Smooth muscle cell (in vitro differentiated cells): ENCODE measurements around the gene SFXN1. TPM values are rescaled to one million over a fixed set of nuclear protein-coding genes. Genes with fewer than 3 reads are reported as not detected.

Experiments used
- DNase-seq: peaks from one replicate; lab custom pipeline; 2025; ENCODE audit not compliant: unreplicated experiment; lab: John Stamatoyannopoulos, UW
- H2AFZ ChIP-seq: fragments of 200-600 bp; sonication (generic); 2 replicates; pipeline ENCODE4 v1.6.0; 2016; ENCODE audit warnings: antibody characterized with exemption, low read depth, mild to moderate bottlenecking
- H3F3A ChIP-seq: fragments of 200-600 bp; sonication (generic); 2 replicates; pipeline ENCODE4 v1.6.0; 2017; ENCODE audit warnings: antibody characterized with exemption, low read depth
- H3K27ac ChIP-seq: fragments of 200-600 bp; sonication (generic); 2 replicates; pipeline ENCODE4 v1.5.1; 2016; ENCODE audit warnings: low read depth, mild to moderate bottlenecking
- H3K27me3 ChIP-seq: fragments of 200-600 bp; sonication (generic); 2 replicates; pipeline ENCODE4 v1.6.1; 2016; ENCODE audit warnings: low read depth, mild to moderate bottlenecking
- H3K36me3 ChIP-seq: fragments of 200-600 bp; sonication (generic); 2 replicates; pipeline ENCODE4 v1.5.1; 2016; ENCODE audit warnings: low read depth
- H3K4me1 ChIP-seq: fragments of 200-600 bp; sonication (generic); 2 replicates; pipeline ENCODE4 v1.5.1; 2016; ENCODE audit warnings: low read depth
- H3K4me2 ChIP-seq: fragments of 200-600 bp; sonication (generic); 2 replicates; pipeline ENCODE4 v1.6.0; 2016; ENCODE audit warnings: mild to moderate bottlenecking
- H3K4me3 ChIP-seq: fragments of 200-600 bp; sonication (generic); 2 replicates; pipeline ENCODE4 v1.5.1; 2016; ENCODE audit warnings: mild to moderate bottlenecking
- H3K79me2 ChIP-seq: fragments of 200-600 bp; sonication (generic); 2 replicates; pipeline ENCODE4 v1.6.0; 2016; ENCODE audit warnings: low read depth, mild to moderate bottlenecking
- H3K9ac ChIP-seq: fragments of 200-600 bp; sonication (generic); 2 replicates; pipeline ENCODE4 v1.6.0; 2016; ENCODE audit warnings: low read depth
- H3K9me3 ChIP-seq: fragments of 200-600 bp; sonication (generic); replicated peaks from 2 replicates; pipeline ENCODE4 v1.5.1; 2016; ENCODE audit warnings: low read depth
- H4K20me1 ChIP-seq: fragments of 200-600 bp; sonication (generic); 2 replicates; pipeline ENCODE4 v1.6.0; 2016; ENCODE audit warnings: low read depth
- whole genome bisulfite sequencing: methylation state at CpG from one replicate; pipeline ENCODE4 v1.1.7; 2016; ENCODE audit warnings: low lambda C conversion rate; 5-methylcytosine and 5-hydroxymethylcytosine counted together
- polyA plus RNA-seq: library from polyadenylated mRNA; unstranded; fragments of >200 nt; fragmentation: Nextera tagmentation; extraction: Ambion mirVana; gene quantifications from 2 replicates; pipeline ENCODE4 v1.2.1, GENCODE V29; 2016
- total RNA-seq: library from RNA; depleted of rRNA; stranded (reverse); fragments of >200 nt; gene quantifications from 2 replicates; pipeline ENCODE4 v1.2.3, GENCODE V29; 2014
- TF ChIP-seq, protein P1 (sequence below): fragments of 200-600 bp; sonication (generic); IDR thresholded peaks from 2 replicates; pipeline ENCODE4 v1.5.1; 2017; ENCODE audit warnings: borderline replicate concordance, mild to moderate bottlenecking, antibody characterized with exemption; ENCODE audit not compliant: insufficient read depth, poor library complexity, severe bottlenecking

The SFXN1 gene
- total and polyA plus RNA-seq, 2 experiments from 2014 or later, result 63.9 to 136 TPM

DNA sequence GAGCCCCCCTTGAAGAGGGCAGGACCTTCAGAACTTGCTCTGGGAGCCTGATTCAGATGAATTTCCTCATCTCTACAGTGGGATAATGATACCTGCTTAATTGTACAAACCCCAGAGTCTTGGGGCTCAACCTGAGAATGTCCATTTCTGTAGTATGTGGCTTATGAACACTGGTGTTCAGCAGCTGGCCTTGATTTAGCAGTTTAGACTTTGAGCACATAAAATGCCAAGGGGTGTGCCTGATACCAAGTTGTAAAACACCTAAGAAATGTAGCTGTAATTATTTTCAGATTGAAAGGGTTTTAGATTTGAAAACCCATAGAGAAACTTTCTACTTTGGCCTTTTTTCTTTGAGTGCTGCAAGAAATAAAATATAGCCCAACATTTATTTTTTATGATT is 44.9 kb downstream of the SFXN1 start:
- TF ChIP-seq, protein P1, sequence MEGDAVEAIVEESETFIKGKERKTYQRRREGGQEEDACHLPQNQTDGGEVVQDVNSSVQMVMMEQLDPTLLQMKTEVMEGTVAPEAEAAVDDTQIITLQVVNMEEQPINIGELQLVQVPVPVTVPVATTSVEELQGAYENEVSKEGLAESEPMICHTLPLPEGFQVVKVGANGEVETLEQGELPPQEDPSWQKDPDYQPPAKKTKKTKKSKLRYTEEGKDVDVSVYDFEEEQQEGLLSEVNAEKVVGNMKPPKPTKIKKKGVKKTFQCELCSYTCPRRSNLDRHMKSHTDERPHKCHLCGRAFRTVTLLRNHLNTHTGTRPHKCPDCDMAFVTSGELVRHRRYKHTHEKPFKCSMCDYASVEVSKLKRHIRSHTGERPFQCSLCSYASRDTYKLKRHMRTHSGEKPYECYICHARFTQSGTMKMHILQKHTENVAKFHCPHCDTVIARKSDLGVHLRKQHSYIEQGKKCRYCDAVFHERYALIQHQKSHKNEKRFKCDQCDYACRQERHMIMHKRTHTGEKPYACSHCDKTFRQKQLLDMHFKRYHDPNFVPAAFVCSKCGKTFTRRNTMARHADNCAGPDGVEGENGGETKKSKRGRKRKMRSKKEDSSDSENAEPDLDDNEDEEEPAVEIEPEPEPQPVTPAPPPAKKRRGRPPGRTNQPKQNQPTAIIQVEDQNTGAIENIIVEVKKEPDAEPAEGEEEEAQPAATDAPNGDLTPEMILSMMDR, result no peak
- Histone ChIP-seq H3K9ac (no peak overlapping the region), H3K9me3 (no peaks in the 10 kb centered on the region), H4K20me1 (no peaks in the 10 kb centered on the region), H3K27ac (no peak overlapping the region), H3K36me3 (peaks cover 11% of the 10 kb centered on the region), H3K4me3 (no peak overlapping the region), H3K4me2 (no peak overlapping the region), H3F3A (no peaks in the 10 kb centered on the region), H3K27me3 (no peaks in the 10 kb centered on the region), H3K79me2 (no peaks in the 10 kb centered on the region), H3K4me1 (no peaks in the 10 kb centered on the region), H2AFZ (no peak overlapping the region)
- no peak for DNase-seq

DNA sequence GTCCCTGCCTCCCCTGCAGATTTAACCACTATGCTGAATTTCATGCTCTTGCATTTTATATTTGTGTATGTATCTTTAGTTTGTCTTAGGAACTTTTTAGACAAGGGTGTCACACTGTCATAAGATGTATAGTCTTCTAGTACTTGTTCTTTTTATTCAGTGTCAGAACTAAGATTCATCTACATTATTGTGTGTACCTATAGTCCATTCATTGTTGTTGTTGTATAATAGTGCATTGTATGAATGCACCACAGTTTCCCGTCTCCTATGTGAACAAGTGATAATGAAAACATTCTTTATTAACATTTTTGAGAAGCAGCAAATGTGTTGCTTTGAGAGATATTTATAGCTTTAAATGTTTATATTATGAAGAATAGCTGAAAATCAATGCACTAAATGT is 45.9 kb downstream of the SFXN1 start:
- Histone ChIP-seq H3K4me2 (no peak overlapping the region), H3K4me3 (no peak overlapping the region), H3K79me2 (no peaks in the 10 kb centered on the region), H3K9ac (no peak overlapping the region), H3K36me3 (peaks cover 11% of the 10 kb centered on the region), H3K27me3 (no peaks in the 10 kb centered on the region), H3K9me3 (no peaks in the 10 kb centered on the region), H2AFZ (no peak overlapping the region), H4K20me1 (no peaks in the 10 kb centered on the region), H3K27ac (no peak overlapping the region), H3K4me1 (no peaks in the 10 kb centered on the region), H3F3A (no peaks in the 10 kb centered on the region)
- 100% methylated on average over 1 of the region's 1 CpG for WGBS
- TF ChIP-seq, protein P1, result no peak
- no peak for DNase-seq

DNA sequence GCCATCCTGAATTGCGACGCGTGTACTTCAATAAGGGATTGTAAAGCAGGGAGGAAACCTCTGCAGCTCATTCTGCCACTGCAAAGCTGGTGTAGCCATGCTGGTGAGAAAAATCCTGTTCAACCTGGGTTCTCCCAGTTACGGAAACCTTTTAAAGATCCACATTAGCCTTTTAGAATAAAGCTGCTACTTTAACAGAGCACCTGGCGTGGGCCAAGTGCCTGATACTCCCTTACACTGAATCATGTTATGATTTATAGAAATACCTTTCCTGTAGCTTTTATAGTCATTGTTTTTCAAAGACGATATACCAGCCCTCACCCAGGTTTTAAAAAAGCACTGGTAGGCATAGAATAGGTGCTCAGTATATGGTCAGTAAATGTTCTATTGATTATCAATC is 48.3 kb downstream of the SFXN1 start:
- H3K4me3 ChIP-seq, result no peak overlapping the region
- peaks cover 11% of the 10 kb centered on the region for H3K36me3 ChIP-seq
- H3K4me2 ChIP-seq, result no peak overlapping the region
- H3K9me3 ChIP-seq, result no peaks in the 10 kb centered on the region
- no peak for DNase-seq
- WGBS, result 98% methylated on average over 6 of the region's 6 CpGs
- H3F3A ChIP-seq, result no peaks in the 10 kb centered on the region
- no peaks in the 10 kb centered on the region for H4K20me1 ChIP-seq
- H3K4me1 ChIP-seq, result no peaks in the 10 kb centered on the region
- H2AFZ ChIP-seq, result no peak overlapping the region
- no peaks in the 10 kb centered on the region for H3K27me3 ChIP-seq
- no peak overlapping the region for H3K27ac ChIP-seq
- H3K9ac ChIP-seq, result no peak overlapping the region
- H3K79me2 ChIP-seq, result no peaks in the 10 kb centered on the region
- TF ChIP-seq, protein P1, result no peak

DNA sequence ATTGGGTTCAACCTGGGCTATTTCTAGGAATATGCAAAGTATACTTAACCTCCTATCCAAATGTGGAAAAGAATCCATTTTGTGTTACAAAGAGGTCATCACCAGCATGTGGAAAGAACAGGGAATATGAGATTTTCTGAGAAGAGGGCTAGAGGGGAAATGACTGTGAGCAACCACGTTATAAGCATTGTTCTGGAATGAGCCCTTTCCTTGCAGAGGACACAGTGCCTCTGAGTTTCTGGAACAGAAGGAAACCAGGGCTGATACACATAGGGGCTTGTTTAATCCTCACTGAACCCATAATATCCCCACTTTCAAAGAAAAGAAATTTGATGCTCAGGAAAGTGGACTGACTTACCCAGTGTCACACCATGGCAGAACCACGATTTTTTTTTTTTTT is 53.0 kb downstream of the SFXN1 start:
- 77% methylated on average over 2 of the region's 2 CpGs for WGBS
- H3K4me1 ChIP-seq, result no peaks in the 10 kb centered on the region
- H3K9me3 ChIP-seq, result no peaks in the 10 kb centered on the region
- no peaks in the 10 kb centered on the region for H4K20me1 ChIP-seq
- no peak overlapping the region for H2AFZ ChIP-seq
- no peak overlapping the region for H3K9ac ChIP-seq
- H3K27me3 ChIP-seq, result no peaks in the 10 kb centered on the region
- H3K4me2 ChIP-seq, result no peak overlapping the region
- H3K79me2 ChIP-seq, result no peaks in the 10 kb centered on the region
- no peaks in the 10 kb centered on the region for H3K36me3 ChIP-seq
- TF ChIP-seq, protein P1, result no peak
- H3F3A ChIP-seq, result no peaks in the 10 kb centered on the region
- H3K4me3 ChIP-seq, result no peak overlapping the region
- H3K27ac ChIP-seq, result no peak overlapping the region
- DNase-seq, result no peak
